Neural cell (in vitro differentiated cells): ENCODE measurements around the gene KCND2. TPM values are rescaled to one million over a fixed set of nuclear protein-coding genes. Genes with fewer than 3 reads are reported as not detected.

ENCODE experiments used
- H2AFZ ChIP-seq: fragments of 200-600, 300-800 bp; sonication (generic), shearing (Covaris generic); 2 replicates; pipeline ENCODE4 v1.6.0; 2014; ENCODE audit warnings: low read depth, mild to moderate bottlenecking, antibody characterized with exemption, low read length, moderate library complexity
- H3F3A ChIP-seq: fragments of 200-600 bp; shearing (Covaris generic); 2 replicates; pipeline ENCODE4 v1.6.1; 2016; ENCODE audit warnings: mild to moderate bottlenecking, moderate library complexity, mixed read lengths, antibody characterized with exemption, low read length; ENCODE audit not compliant: insufficient read depth, poor library complexity, severe bottlenecking
- H3K27ac ChIP-seq: fragments of 200-600, 300-800 bp; sonication (generic), shearing (Covaris generic); 2 replicates; pipeline ENCODE4 v1.5.1; 2014; ENCODE audit warnings: mild to moderate bottlenecking, low read length, moderate library complexity
- H3K27me3 ChIP-seq: fragments of 300-800, 200-600 bp; sonication (generic), shearing (Covaris generic); 2 replicates; pipeline ENCODE4 v1.6.0; 2014; ENCODE audit warnings: mild to moderate bottlenecking, low read depth, low read length, moderate library complexity; ENCODE audit not compliant: insufficient read depth
- H3K36me3 ChIP-seq: fragments of 300-800, 200-600 bp; sonication (generic), shearing (Covaris generic); 2 replicates; pipeline ENCODE4 v1.5.1; 2014; ENCODE audit warnings: mild to moderate bottlenecking, antibody characterized with exemption, low read length, moderate library complexity; ENCODE audit not compliant: insufficient read depth
- H3K4me2 ChIP-seq: fragments of 300-800, 200-600 bp; sonication (generic), shearing (Covaris generic); 2 replicates; pipeline ENCODE4 v1.6.0; 2014; ENCODE audit warnings: mild to moderate bottlenecking, low read length
- H3K4me3 ChIP-seq: fragments of 300-800, 200-600 bp; sonication (generic), shearing (Covaris generic); 2 replicates; pipeline ENCODE4 v1.5.1; 2014; ENCODE audit warnings: mild to moderate bottlenecking, low read length, moderate library complexity
- H3K79me2 ChIP-seq: fragments of 200-600 bp; shearing (Covaris generic); replicated peaks from 2 replicates; pipeline ENCODE4 v1.6.0; 2014; ENCODE audit warnings: mild to moderate bottlenecking, low read length, moderate library complexity; ENCODE audit not compliant: insufficient read depth
- H3K9ac ChIP-seq: fragments of 300-800, 200-600 bp; sonication (generic), shearing (Covaris generic); 2 replicates; pipeline ENCODE4 v1.6.1; 2016; ENCODE audit warnings: mild to moderate bottlenecking, low read length, mixed read lengths
- H3K9me2 ChIP-seq: fragments of 200-600 bp; shearing (Covaris generic); 2 replicates; pipeline ENCODE4 v1.6.1; 2016; ENCODE audit warnings: mild to moderate bottlenecking, low read length, mixed read lengths; ENCODE audit not compliant: insufficient read depth
- H3K9me3 ChIP-seq: fragments of 200-600, 300-800 bp; sonication (generic), shearing (Covaris generic); 2 replicates; pipeline ENCODE4 v1.6.1; 2016; ENCODE audit warnings: mild to moderate bottlenecking, mixed run types, low read length, moderate library complexity, mixed read lengths
- H4K20me1 ChIP-seq: fragments of 200-600 bp; shearing (Covaris generic); 2 replicates; pipeline ENCODE4 v1.6.1; 2016; ENCODE audit warnings: mild to moderate bottlenecking, mixed run types; ENCODE audit not compliant: insufficient read depth
- CTCF ChIP-seq: fragments of 450-650 bp; IDR thresholded peaks from 2 replicates; pipeline ENCODE4 v1.5.1; 2014; ENCODE audit warnings: antibody characterized with exemption, mild to moderate bottlenecking, moderate library complexity; ENCODE audit not compliant: poor library complexity, severe bottlenecking
- EP300 ChIP-seq: fragments of 450-650 bp; conservative IDR thresholded peaks from 2 replicates; pipeline ENCODE4 v1.6.1; 2014; ENCODE audit warnings: antibody characterized with exemption, mild to moderate bottlenecking, moderate library complexity; ENCODE audit not compliant: poor library complexity, severe bottlenecking
- EZH2 ChIP-seq: fragments of 200-600, 300-800 bp; shearing (Covaris generic), sonication (generic); IDR thresholded peaks from 2 replicates; pipeline ENCODE4 v1.6.1; 2014; ENCODE audit warnings: antibody characterized with exemption, low read length, borderline replicate concordance, mild to moderate bottlenecking; ENCODE audit not compliant: insufficient read depth, poor library complexity, severe bottlenecking
- MXI1 ChIP-seq: fragments of 450-650 bp; conservative IDR thresholded peaks from 2 replicates; pipeline ENCODE4 v1.6.1; 2014; ENCODE audit warnings: antibody characterized with exemption, mild to moderate bottlenecking; ENCODE audit not compliant: poor library complexity, severe bottlenecking
- POLR2AphosphoS5 ChIP-seq: IDR thresholded peaks from 2 replicates; pipeline ENCODE4 v1.6.1; 2012
- RAD21 ChIP-seq: fragments of 450-650 bp; conservative IDR thresholded peaks from 2 replicates; pipeline ENCODE4 v1.6.1; 2014; ENCODE audit warnings: antibody characterized with exemption, mild to moderate bottlenecking, moderate library complexity
- REST ChIP-seq: IDR thresholded peaks from 2 replicates; pipeline ENCODE4 v1.6.1; 2012; ENCODE audit warnings: borderline replicate concordance
- SMC3 ChIP-seq: fragments of 450-650 bp; conservative IDR thresholded peaks from 2 replicates; pipeline ENCODE4 v1.6.1; 2014; ENCODE audit warnings: antibody characterized with exemption, mild to moderate bottlenecking, moderate library complexity; ENCODE audit not compliant: poor library complexity
- TAF1 ChIP-seq: IDR thresholded peaks from 2 replicates; pipeline ENCODE4 v1.6.1; 2012; ENCODE audit warnings: low read depth
- polyA plus RNA-seq: library from polyadenylated mRNA; depleted of rRNA; stranded (reverse); fragments of >200 nt; gene quantifications from 2 replicates; pipeline ENCODE4 v1.2.3, GENCODE V29; 2014

Gene KCND2
- polyA plus RNA-seq, 1 donor from 2014 or later: 11.0 TPM

- Histone ChIP-seq H2AFZ (no peak overlapping the region), H3K36me3 (no peaks in the 10 kb centered on the region), H3K27me3 (no peaks in the 10 kb centered on the region), H3K79me2 (no peaks in the 10 kb centered on the region), H3K4me3 (no peak overlapping the region), H4K20me1 (no peaks in the 10 kb centered on the region), H3K4me2 (no peak overlapping the region), H3K9me3 (no peaks in the 10 kb centered on the region), H3K27ac (no peak overlapping the region), H3K9me2 (no peaks in the 10 kb centered on the region), H3F3A (no peaks in the 10 kb centered on the region), H3K9ac (no peak overlapping the region)
- no peak for TF ChIP-seq MXI1
- no peak for TF ChIP-seq TAF1
- no peak for TF ChIP-seq POLR2AphosphoS5
- no peak for TF ChIP-seq RAD21
- no peak for TF ChIP-seq SMC3
- no peak for TF ChIP-seq EP300
- no peak for TF ChIP-seq CTCF
- no peak for TF ChIP-seq REST
- no peak for TF ChIP-seq EZH2
Measured at GRCh38 chr7:120588416-120588815, 315.4 kb downstream of the KCND2 start.

GRCh38 chr7:120588862-120589261 is 315.9 kb downstream of the KCND2 start:
- Histone ChIP-seq H3K9me2 (no peaks in the 10 kb centered on the region), H3K36me3 (no peaks in the 10 kb centered on the region), H3K9me3 (no peaks in the 10 kb centered on the region), H3K79me2 (no peaks in the 10 kb centered on the region), H3K27ac (no peak overlapping the region), H3K4me2 (no peak overlapping the region), H3K4me3 (no peak overlapping the region), H2AFZ (no peak overlapping the region), H3K9ac (no peak overlapping the region), H3F3A (no peaks in the 10 kb centered on the region), H3K27me3 (no peaks in the 10 kb centered on the region), H4K20me1 (no peaks in the 10 kb centered on the region)
- TF ChIP-seq RAD21 (no peak), CTCF (no peak), POLR2AphosphoS5 (no peak), SMC3 (no peak), EP300 (no peak), REST (no peak), MXI1 (no peak), TAF1 (no peak), EZH2 (no peak)
